ENCODE measurements around the gene TM4SF18.

DNA sequence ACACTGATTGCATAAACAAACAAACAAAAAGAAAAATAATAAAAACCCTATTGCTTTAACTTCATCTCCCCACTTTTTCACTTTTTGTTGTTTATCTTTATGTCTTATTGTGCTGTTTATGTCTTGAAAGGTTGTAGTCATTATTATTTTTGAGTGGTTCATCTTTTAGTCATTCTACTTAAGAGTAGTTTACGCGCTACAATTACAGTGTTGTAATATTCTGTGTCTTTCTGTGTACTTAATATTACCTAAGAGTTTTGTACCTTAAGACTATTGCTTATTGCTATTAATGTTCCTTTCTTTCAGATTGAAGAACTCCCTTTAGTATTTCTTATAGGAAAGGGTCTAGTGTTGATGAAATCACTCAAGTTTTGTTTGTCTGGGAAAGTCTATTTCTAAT, 28.1 kb downstream of the TM4SF18 start:
- TF ChIP-seq, protein P1, sequence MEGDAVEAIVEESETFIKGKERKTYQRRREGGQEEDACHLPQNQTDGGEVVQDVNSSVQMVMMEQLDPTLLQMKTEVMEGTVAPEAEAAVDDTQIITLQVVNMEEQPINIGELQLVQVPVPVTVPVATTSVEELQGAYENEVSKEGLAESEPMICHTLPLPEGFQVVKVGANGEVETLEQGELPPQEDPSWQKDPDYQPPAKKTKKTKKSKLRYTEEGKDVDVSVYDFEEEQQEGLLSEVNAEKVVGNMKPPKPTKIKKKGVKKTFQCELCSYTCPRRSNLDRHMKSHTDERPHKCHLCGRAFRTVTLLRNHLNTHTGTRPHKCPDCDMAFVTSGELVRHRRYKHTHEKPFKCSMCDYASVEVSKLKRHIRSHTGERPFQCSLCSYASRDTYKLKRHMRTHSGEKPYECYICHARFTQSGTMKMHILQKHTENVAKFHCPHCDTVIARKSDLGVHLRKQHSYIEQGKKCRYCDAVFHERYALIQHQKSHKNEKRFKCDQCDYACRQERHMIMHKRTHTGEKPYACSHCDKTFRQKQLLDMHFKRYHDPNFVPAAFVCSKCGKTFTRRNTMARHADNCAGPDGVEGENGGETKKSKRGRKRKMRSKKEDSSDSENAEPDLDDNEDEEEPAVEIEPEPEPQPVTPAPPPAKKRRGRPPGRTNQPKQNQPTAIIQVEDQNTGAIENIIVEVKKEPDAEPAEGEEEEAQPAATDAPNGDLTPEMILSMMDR (IDR thresholded peaks at IDR 0.05): no peak
- TF ChIP-seq POLR2AphosphoS5 (IDR thresholded peaks at IDR 0.05; ENCODE audit: insufficient read depth in 1 of 2, low read depth in 1 of 2) (no peak), POLR2A (IDR thresholded peaks at IDR 0.05) (no peak)

Measured in vagina (tissue), 2 donors.